GM12873 (cell line): Measurements from ENCODE around the gene DSCAML1.

Source experiments
- TF ChIP-seq, protein P1 (sequence below): IDR thresholded peaks from 2 replicates; pipeline ENCODE4 v1.5.1; 2012; ENCODE audit warnings: low read depth, mild to moderate bottlenecking, moderate library complexity, low read length, control low read depth; ENCODE audit not compliant: insufficient read depth; ENCODE audit errors: missing control alignments

Gene DSCAML1

DNA sequence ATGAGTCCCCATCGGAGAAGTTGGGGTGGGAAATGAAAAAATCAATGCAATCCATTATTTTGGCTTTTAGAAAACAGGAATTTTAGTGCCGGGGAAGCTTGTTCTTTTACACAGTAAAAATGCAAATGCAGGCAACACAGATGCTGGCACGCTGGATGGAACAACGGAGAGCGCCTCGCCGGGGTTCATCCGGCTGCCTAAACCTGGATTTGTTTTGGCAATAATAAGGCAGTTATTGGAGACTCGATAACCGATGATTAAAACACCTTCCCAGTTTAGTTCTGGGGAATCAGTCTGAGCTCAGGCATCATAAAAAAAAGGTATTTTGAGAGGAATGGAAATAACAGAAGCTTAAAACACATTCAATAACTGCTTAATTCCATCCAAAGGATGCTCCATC is 2.9 kb downstream of the DSCAML1 start:
- TF ChIP-seq, protein P1, sequence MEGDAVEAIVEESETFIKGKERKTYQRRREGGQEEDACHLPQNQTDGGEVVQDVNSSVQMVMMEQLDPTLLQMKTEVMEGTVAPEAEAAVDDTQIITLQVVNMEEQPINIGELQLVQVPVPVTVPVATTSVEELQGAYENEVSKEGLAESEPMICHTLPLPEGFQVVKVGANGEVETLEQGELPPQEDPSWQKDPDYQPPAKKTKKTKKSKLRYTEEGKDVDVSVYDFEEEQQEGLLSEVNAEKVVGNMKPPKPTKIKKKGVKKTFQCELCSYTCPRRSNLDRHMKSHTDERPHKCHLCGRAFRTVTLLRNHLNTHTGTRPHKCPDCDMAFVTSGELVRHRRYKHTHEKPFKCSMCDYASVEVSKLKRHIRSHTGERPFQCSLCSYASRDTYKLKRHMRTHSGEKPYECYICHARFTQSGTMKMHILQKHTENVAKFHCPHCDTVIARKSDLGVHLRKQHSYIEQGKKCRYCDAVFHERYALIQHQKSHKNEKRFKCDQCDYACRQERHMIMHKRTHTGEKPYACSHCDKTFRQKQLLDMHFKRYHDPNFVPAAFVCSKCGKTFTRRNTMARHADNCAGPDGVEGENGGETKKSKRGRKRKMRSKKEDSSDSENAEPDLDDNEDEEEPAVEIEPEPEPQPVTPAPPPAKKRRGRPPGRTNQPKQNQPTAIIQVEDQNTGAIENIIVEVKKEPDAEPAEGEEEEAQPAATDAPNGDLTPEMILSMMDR = no peak

GRCh38 chr11:117793583-117793982 is 3.4 kb downstream of the DSCAML1 start:
- TF ChIP-seq, protein P1 = no peak

GRCh38 chr11:117792992-117793391 is 4.0 kb downstream of the DSCAML1 start:
- TF ChIP-seq, protein P1 = no peak

DNA sequence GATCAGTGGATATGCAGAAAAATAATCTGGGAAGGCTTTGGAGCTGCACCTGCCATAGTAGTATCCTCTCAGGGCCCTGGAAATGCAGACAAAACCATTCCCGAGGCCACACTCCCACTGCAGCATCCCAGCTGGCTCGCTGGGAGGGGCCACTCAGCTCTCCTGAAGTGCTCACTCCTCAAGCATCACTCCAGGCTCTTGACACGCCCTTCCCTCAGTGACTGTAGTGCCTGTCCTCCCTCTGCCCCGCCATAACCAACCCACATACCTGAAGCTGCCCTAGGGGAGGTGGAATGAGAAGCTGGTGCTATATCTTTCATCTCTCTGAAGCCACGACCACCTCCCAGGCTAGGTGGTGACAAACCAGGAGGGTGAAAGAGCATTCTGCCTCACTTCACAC is 4.8 kb downstream of the DSCAML1 start:
- TF ChIP-seq, protein P1 = no peak

- TF ChIP-seq, protein P1 = no peak
These were observed 6.7 kb downstream of the DSCAML1 start for GRCh38 chr11:117790279-117790678.

- TF ChIP-seq, protein P1 = no peak
These were observed 7.8 kb downstream of the DSCAML1 start for GRCh38 chr11:117789241-117789640.

DNA sequence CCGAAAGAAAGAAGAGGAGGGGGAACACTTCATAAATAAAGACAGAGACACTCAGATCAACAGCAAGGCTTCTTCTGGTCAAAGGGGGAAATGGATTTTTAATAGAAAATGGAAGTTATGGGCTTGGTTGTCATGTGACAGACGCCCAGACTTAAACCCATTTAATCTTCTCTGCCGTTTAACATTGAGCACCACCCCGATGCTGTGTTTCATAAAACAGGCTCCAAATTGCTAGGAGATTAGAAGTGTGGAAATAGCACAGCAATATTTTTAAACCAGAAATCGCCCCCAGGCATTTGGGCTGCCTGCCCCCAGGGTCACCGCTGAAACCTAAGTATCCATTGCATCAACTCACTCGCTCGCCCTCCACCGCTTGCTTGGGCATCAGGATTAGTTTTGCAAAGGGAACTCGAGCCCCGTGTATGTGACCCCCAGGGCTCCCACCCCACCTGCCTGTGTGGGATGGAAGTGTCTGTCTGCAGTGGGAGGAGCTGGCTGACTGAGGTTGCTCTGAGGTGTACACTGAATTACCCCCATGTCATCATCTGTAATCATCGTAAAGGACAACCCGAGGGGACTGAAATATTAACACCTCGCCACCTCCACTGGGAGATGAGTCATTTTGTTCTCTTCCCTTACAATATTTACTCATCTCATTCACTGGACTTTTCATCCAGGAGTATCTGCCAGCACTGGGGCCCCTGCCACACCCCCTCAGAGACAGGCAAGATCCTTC is 10.7 kb downstream of the DSCAML1 start:
- TF ChIP-seq, protein P1 = no peak

- TF ChIP-seq, protein P1 = no peak
These were observed 14.9 kb downstream of the DSCAML1 start for GRCh38 chr11:117782101-117782500.
